ENCODE results near the gene COG5.

COG5 gene

GRCh38 chr7:107526672-107527071 is 37.0 kb downstream of the COG5 start:
- H3K27me3 ChIP-seq (replicated peaks; ENCODE audit: control insufficient read depth, insufficient read depth, low read length, poor library complexity, severe bottlenecking), result no peaks in the 10 kb centered on the region

DNA sequence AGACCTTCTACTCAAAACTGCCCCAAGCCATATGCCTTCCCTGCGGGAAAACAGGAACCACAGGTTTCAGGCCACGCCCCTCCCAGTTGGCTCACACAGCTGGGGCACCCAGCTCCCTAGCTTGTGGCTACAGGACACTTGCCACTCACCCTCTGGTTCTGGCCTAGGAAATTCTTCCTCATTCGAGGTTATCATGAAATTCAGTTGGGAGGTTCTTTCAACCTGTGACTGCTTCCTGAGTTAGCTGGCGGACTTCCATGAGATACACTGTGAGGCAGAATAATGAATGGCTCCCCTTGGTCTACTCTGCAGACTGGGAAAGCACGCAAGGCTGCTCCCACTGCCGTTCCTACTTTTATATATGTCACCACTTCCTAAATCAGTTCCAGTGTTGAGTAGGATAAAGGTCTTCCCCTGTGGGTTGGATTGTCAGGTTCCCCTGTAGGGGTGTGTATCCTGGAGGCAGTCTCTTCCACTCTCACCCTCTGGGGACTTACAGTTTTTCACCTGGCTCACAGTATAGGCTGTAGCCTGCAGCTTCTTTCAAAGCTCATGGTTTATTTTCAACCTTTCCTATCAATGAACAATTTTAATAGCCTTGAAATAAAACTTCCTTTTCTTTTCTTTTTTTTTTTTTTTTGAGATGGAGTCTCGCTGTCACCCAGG is 56.9 kb downstream of the COG5 start:
- Histone ChIP-seq H3K27ac (ENCODE audit: insufficient read depth, low read length, poor library complexity, severe bottlenecking) (no peak overlapping the region), H3K4me3 (ENCODE audit: insufficient read depth, low read depth, low read length, poor library complexity, severe bottlenecking) (no peak overlapping the region), H3K36me3 (ENCODE audit: control insufficient read depth, insufficient read depth, low read length) (peaks cover 11% of the 10 kb centered on the region), H3K4me1 (ENCODE audit: control insufficient read depth, insufficient read depth, low read length, poor library complexity, severe bottlenecking) (no peaks in the 10 kb centered on the region), H3K9me3 (ENCODE audit: control insufficient read depth, low read length) (no peaks in the 10 kb centered on the region), H3K27me3 (replicated peaks; ENCODE audit: control insufficient read depth, insufficient read depth, low read length, poor library complexity, severe bottlenecking) (no peaks in the 10 kb centered on the region)
- no peak for DNase-seq

More at GRCh38 chr7:107526672-107527071, 37.0 kb downstream of the COG5 start:
- H3K9me3 ChIP-seq (ENCODE audit: control insufficient read depth, low read length), result no peaks in the 10 kb centered on the region
- no peak overlapping the region for H3K4me3 ChIP-seq (ENCODE audit: insufficient read depth, low read depth, low read length, poor library complexity, severe bottlenecking)
- no peak overlapping the region for H3K27ac ChIP-seq (ENCODE audit: insufficient read depth, low read length, poor library complexity, severe bottlenecking)
- no peak for DNase-seq
- peaks cover 5% of the 10 kb centered on the region for H3K36me3 ChIP-seq (ENCODE audit: control insufficient read depth, insufficient read depth, low read length)
- H3K4me1 ChIP-seq (ENCODE audit: control insufficient read depth, insufficient read depth, low read length, poor library complexity, severe bottlenecking), result peaks cover 3% of the 10 kb centered on the region

DNA sequence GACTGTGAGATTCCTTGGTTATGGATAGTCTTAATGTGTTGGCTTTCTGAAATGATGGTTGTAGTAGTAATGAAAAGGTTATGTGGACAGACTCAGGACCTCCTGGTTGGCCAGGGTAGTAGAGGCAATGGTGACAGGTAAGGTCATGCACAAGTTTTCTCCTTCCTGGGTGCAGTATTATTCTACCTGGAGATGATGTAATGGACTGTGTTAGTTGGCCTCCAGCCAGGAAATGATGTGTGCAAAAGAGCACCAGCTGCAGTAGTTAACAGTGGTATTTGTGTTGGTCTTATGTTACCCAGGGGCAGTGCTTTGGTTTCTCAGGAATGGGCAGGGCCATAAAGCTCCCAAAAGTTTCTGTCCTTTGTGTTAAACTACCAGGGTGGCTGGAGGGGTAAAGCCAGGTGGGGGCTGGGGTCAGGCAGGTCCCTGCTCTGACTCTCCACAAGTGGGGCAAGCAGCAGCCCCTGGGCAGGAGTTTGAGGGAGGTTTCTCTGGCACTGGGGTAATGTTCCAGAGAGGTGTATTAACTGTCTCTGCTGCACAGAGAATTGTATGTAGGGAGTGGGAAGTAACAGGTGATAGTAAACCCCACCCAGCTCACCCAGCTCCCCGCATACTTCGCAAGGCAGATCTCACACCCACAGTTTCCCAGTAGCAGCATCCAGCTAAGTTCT is 57.6 kb downstream of the COG5 start:
- Histone ChIP-seq H3K4me1 (ENCODE audit: control insufficient read depth, insufficient read depth, low read length, poor library complexity, severe bottlenecking) (no peaks in the 10 kb centered on the region), H3K4me3 (ENCODE audit: insufficient read depth, low read depth, low read length, poor library complexity, severe bottlenecking) (no peak overlapping the region), H3K27ac (ENCODE audit: insufficient read depth, low read length, poor library complexity, severe bottlenecking) (no peak overlapping the region), H3K36me3 (ENCODE audit: control insufficient read depth, insufficient read depth, low read length) (peaks cover 11% of the 10 kb centered on the region), H3K9me3 (ENCODE audit: control insufficient read depth, low read length) (no peaks in the 10 kb centered on the region), H3K27me3 (replicated peaks; ENCODE audit: control insufficient read depth, insufficient read depth, low read length, poor library complexity, severe bottlenecking) (no peaks in the 10 kb centered on the region)
- no peak for DNase-seq

GRCh38 chr7:107505362-107505761 is 58.4 kb downstream of the COG5 start:
- DNase-seq, result no peak
- Histone ChIP-seq H3K9me3 (ENCODE audit: control insufficient read depth, low read length) (no peaks in the 10 kb centered on the region), H3K27me3 (replicated peaks; ENCODE audit: control insufficient read depth, insufficient read depth, low read length, poor library complexity, severe bottlenecking) (no peaks in the 10 kb centered on the region), H3K4me1 (ENCODE audit: control insufficient read depth, insufficient read depth, low read length, poor library complexity, severe bottlenecking) (no peaks in the 10 kb centered on the region), H3K36me3 (ENCODE audit: control insufficient read depth, insufficient read depth, low read length) (peaks cover 11% of the 10 kb centered on the region), H3K4me3 (ENCODE audit: insufficient read depth, low read depth, low read length, poor library complexity, severe bottlenecking) (no peak overlapping the region), H3K27ac (ENCODE audit: insufficient read depth, low read length, poor library complexity, severe bottlenecking) (no peak overlapping the region)

DNA sequence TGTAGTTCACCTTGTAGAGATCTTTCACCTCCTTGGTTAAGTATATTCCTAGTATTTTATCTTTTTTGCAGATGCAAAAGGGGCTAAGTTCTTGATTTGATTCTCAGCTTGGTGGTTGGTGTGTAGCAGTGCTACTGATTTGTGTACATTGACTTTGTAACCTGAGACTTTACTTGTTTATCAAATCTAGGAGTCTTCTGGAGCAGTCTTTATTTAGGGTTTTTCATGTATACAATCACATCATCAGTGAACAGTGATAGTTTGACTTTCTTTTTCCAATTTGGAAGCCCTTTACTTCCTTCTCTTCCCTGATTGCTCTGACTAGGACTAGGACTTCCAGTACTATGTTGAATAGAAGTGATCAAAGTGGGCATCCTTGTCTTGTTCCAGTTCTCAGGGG is 60.0 kb downstream of the COG5 start:
- Histone ChIP-seq H3K27me3 (replicated peaks; ENCODE audit: control insufficient read depth, insufficient read depth, low read length, poor library complexity, severe bottlenecking) (no peaks in the 10 kb centered on the region), H3K27ac (ENCODE audit: insufficient read depth, low read length, poor library complexity, severe bottlenecking) (no peak overlapping the region), H3K36me3 (ENCODE audit: control insufficient read depth, insufficient read depth, low read length) (peaks cover 11% of the 10 kb centered on the region), H3K9me3 (ENCODE audit: control insufficient read depth, low read length) (no peaks in the 10 kb centered on the region), H3K4me1 (ENCODE audit: control insufficient read depth, insufficient read depth, low read length, poor library complexity, severe bottlenecking) (no peaks in the 10 kb centered on the region), H3K4me3 (ENCODE audit: insufficient read depth, low read depth, low read length, poor library complexity, severe bottlenecking) (no peak overlapping the region)
- no peak for DNase-seq

DNA sequence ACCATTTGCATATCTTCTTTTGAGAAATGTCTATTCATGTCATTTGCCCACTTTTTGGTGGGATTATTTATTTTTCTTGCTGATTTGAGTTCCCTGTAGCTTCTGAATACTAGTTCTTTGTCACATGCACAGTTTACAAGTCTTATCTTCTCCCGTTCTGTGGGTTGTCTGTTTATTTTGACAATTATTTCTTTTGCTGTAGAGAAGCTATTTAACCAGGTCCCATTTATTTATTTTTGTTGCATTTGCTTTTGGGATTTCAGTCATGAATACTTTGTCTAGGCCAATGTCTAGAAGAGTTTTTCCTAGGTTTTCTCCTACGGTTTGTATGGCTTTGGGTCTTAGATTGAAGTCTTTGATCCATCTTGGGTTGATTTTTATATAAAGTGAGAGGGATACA is 60.9 kb downstream of the COG5 start:
- Histone ChIP-seq H3K4me1 (ENCODE audit: control insufficient read depth, insufficient read depth, low read length, poor library complexity, severe bottlenecking) (no peaks in the 10 kb centered on the region), H3K9me3 (ENCODE audit: control insufficient read depth, low read length) (no peaks in the 10 kb centered on the region), H3K27ac (ENCODE audit: insufficient read depth, low read length, poor library complexity, severe bottlenecking) (no peak overlapping the region), H3K4me3 (ENCODE audit: insufficient read depth, low read depth, low read length, poor library complexity, severe bottlenecking) (no peak overlapping the region), H3K36me3 (ENCODE audit: control insufficient read depth, insufficient read depth, low read length) (peaks cover 11% of the 10 kb centered on the region), H3K27me3 (replicated peaks; ENCODE audit: control insufficient read depth, insufficient read depth, low read length, poor library complexity, severe bottlenecking) (no peaks in the 10 kb centered on the region)
- DNase-seq, result no peak

- H3K4me1 ChIP-seq (ENCODE audit: control insufficient read depth, insufficient read depth, low read length, poor library complexity, severe bottlenecking), result no peaks in the 10 kb centered on the region
- DNase-seq, result no peak
- no peak overlapping the region for H3K4me3 ChIP-seq (ENCODE audit: insufficient read depth, low read depth, low read length, poor library complexity, severe bottlenecking)
- H3K9me3 ChIP-seq (ENCODE audit: control insufficient read depth, low read length), result no peaks in the 10 kb centered on the region
- H3K27ac ChIP-seq (ENCODE audit: insufficient read depth, low read length, poor library complexity, severe bottlenecking), result no peak overlapping the region
- H3K27me3 ChIP-seq (replicated peaks; ENCODE audit: control insufficient read depth, insufficient read depth, low read length, poor library complexity, severe bottlenecking), result no peaks in the 10 kb centered on the region
- peaks cover 11% of the 10 kb centered on the region for H3K36me3 ChIP-seq (ENCODE audit: control insufficient read depth, insufficient read depth, low read length)
These were observed 61.6 kb downstream of the COG5 start for GRCh38 chr7:107502154-107502553.

- peak in 1 of 3 donors; percentile 1 for DNase-seq
- H3K27me3 ChIP-seq (replicated peaks; ENCODE audit: control insufficient read depth, insufficient read depth, low read length, poor library complexity, severe bottlenecking), result no peaks in the 10 kb centered on the region
- no peak overlapping the region for H3K27ac ChIP-seq (ENCODE audit: insufficient read depth, low read length, poor library complexity, severe bottlenecking)
- H3K4me3 ChIP-seq (ENCODE audit: insufficient read depth, low read depth, low read length, poor library complexity, severe bottlenecking), result no peak overlapping the region
- H3K4me1 ChIP-seq (ENCODE audit: control insufficient read depth, insufficient read depth, low read length, poor library complexity, severe bottlenecking), result no peaks in the 10 kb centered on the region
- H3K9me3 ChIP-seq (ENCODE audit: control insufficient read depth, low read length), result no peaks in the 10 kb centered on the region
- peaks cover 11% of the 10 kb centered on the region for H3K36me3 ChIP-seq (ENCODE audit: control insufficient read depth, insufficient read depth, low read length)
These were observed 62.1 kb downstream of the COG5 start for GRCh38 chr7:107501593-107501992.

DNA sequence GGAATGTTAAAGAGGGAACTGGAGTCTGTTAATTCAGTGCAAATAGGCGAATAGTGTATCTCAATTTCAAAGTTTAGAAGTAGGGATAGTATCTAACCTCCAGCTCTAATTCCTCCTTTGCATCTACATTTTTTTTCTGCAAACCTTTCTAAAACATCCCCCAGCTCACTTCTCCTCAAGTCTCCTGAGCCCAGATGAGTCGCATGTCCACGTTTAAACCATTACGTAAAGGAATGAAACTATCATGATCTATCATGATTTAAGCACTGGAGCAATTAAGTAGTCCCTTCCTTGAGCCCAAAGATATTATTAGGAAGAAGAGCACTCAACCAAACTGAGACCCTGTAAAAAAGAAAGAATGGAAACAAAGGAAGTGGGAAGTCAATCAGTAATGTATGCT is 64.0 kb downstream of the COG5 start:
- H3K36me3 ChIP-seq (ENCODE audit: control insufficient read depth, insufficient read depth, low read length), result no peaks in the 10 kb centered on the region
- no peaks in the 10 kb centered on the region for H3K27me3 ChIP-seq (replicated peaks; ENCODE audit: control insufficient read depth, insufficient read depth, low read length, poor library complexity, severe bottlenecking)
- no peaks in the 10 kb centered on the region for H3K9me3 ChIP-seq (ENCODE audit: control insufficient read depth, low read length)
- H3K4me1 ChIP-seq (ENCODE audit: control insufficient read depth, insufficient read depth, low read length, poor library complexity, severe bottlenecking), result no peaks in the 10 kb centered on the region
- no peak overlapping the region for H3K27ac ChIP-seq (ENCODE audit: insufficient read depth, low read length, poor library complexity, severe bottlenecking)
- no peak for DNase-seq
- no peak overlapping the region for H3K4me3 ChIP-seq (ENCODE audit: insufficient read depth, low read depth, low read length, poor library complexity, severe bottlenecking)

- H3K4me1 ChIP-seq (ENCODE audit: control insufficient read depth, insufficient read depth, low read length, poor library complexity, severe bottlenecking), result no peaks in the 10 kb centered on the region
- H3K4me3 ChIP-seq (ENCODE audit: insufficient read depth, low read depth, low read length, poor library complexity, severe bottlenecking), result no peak overlapping the region
- no peaks in the 10 kb centered on the region for H3K36me3 ChIP-seq (ENCODE audit: control insufficient read depth, insufficient read depth, low read length)
- no peaks in the 10 kb centered on the region for H3K27me3 ChIP-seq (replicated peaks; ENCODE audit: control insufficient read depth, insufficient read depth, low read length, poor library complexity, severe bottlenecking)
- DNase-seq, result no peak
- H3K9me3 ChIP-seq (ENCODE audit: control insufficient read depth, low read length), result no peaks in the 10 kb centered on the region
- H3K27ac ChIP-seq (ENCODE audit: insufficient read depth, low read length, poor library complexity, severe bottlenecking), result no peak overlapping the region
These were observed 68.2 kb downstream of the COG5 start for GRCh38 chr7:107495516-107495915.

Measured in effector memory CD4-positive, alpha-beta T cell (primary cell).